Omental fat pad (tissue), 4 donors: Measurements from ENCODE around the gene MTREX. TPM values are rescaled to one million over a fixed set of nuclear protein-coding genes. Genes with fewer than 3 reads are reported as not detected.
A peak's percentile ranks its signal among the peaks of the same experiment; 100 is the strongest.

Experiments
- ATAC-seq: fragments of 150-250 bp; one replicate; pipeline ENCODE4 v1.9.1; 2016; ENCODE audit warnings: mild to moderate bottlenecking, moderate library complexity; ENCODE audit not compliant: low FRiP score
- DNase-seq: peaks from one replicate; pipeline ENCODE4 v3.0.0-alpha.2; 2019; ENCODE audit warnings: low spot score
- CTCF ChIP-seq, 3 donors: fragments of 450-650 bp; IDR thresholded peaks; one replicate each; pipeline ENCODE4 v1.5.1; 2016 to 2017; ENCODE audit warnings: antibody characterized with exemption in 3 of 3, mild to moderate bottlenecking in 3 of 3, moderate library complexity in 2 of 3
- total RNA-seq, 4 donors: library from RNA; depleted of rRNA; stranded (reverse); fragments of >200 nt; gene quantifications; one replicate each; pipeline ENCODE4 v1.1.0, GENCODE V29; 2016

The MTREX gene
- total RNA-seq, 4 donors from 2014 or later: 82.5 to 102 (median 86.1) TPM

DNA sequence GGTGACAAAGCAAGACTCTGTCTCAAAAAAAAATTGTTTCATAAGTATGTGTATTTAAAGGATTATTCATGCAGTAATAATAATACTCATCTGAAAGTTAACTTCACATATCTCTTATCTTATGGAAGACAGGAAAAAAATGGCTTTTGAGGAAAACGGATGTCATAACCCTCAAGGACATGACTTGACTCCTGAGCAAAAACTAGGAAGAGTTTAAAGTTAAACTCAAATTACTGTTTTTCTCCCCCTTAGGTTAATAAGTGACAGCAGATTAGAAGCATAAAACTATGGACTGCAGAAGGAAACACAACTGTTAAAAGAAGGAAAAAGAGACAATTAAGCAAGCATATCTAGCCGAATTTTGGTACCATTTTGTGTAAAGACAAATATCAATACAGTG is 16.8 kb upstream of the MTREX start:
- ATAC-seq: no peak
- no peak for TF ChIP-seq CTCF (IDR thresholded peaks at IDR 0.05)
- no peak for DNase-seq

GRCh38 chr5:55294935-55295334 is 12.9 kb upstream of the MTREX start:
- ATAC-seq (no peak), DNase-seq (no peak)
- no peak for TF ChIP-seq CTCF (IDR thresholded peaks at IDR 0.05)

- DNase-seq: no peak
- no peak for TF ChIP-seq CTCF (IDR thresholded peaks at IDR 0.05)
- ATAC-seq: no peak
These were observed 6.9 kb upstream of the MTREX start for GRCh38 chr5:55300890-55301289.

DNA sequence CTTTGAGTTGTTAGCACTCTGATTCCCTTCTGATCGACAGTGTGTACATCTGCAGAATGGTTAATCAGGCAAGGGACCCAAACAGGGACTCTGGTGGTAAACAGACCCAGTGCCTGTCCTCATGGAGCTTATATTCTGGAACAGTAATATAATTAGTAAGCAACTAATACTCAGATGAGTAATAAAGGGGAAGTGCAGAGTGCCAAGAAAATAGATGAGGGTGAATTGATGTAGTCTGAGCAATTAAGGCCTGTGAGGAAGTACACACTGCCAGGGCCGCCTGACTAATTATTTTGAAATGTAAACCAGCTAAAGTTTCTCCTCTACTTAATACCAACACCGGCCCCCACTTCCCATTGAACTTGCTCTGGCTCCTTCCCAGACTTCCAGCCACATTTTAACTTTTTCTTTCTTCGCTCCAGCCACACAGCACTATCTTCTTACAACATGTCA is 4.5 kb upstream of the MTREX start:
- ATAC-seq (peak; percentile 69), DNase-seq (no peak)
- no peak for TF ChIP-seq CTCF (IDR thresholded peaks at IDR 0.05)

- no peak for DNase-seq
- no peak for ATAC-seq
- TF ChIP-seq CTCF (IDR thresholded peaks at IDR 0.05): no peak
These were observed 3.2 kb upstream of the MTREX start for GRCh38 chr5:55304584-55304983.

DNA sequence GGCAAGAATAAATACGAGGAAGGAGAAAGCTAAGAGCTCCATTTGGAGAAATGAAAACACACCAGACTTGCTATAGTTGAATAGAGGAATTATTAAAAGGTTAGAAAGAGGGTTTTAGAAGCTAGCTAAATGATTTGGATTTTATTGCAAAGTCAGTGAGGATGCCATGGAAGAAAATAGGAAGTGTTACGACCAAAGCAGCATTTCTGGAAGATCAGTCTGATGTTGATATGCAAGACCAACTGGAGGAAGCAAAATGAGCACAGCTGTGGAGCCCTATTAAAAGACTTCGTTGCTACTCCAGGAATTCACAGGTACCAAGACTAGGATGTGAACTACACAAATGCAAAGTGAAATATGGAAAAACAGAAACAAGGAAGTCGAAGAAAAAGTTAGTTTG is 2.4 kb upstream of the MTREX start:
- no peak for TF ChIP-seq CTCF (IDR thresholded peaks at IDR 0.05)
- ATAC-seq: no peak
- DNase-seq: no peak

DNA sequence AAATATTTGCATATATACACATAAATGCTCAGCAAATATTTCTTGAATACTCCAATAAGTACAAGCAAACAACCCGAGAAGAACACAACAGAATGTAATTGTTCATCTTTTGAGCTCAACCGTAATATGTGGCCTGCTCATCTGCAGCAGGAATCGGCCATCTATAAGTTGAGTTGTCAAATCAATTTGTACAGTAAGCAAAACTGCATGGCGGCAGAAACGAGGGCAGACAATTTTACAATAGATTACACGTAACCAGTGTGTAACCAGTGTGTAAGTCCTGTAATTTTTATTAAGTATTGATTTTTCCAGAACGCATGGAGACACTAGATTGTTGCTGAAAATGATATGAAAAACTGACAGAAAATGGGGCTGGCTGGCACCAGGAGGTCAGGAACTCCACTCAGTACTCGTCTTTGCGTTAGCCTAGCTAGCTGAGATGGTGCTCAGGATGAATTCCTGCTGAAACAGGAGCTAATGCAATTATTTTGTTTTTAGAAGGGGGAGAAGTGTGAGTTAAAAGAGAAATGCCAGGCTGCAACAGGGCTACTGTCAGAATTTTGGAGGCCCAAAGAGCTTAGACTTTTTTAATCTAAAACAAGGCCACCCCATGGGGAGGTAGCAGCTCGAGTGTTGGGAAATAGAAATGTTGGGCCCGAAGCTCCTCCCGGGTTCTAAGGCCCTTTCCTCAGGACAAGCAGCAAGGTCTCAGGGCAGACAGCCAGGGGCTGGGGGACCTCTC is 977 bp upstream of the MTREX start:
- no peak for DNase-seq
- ATAC-seq: no peak
- no peak for TF ChIP-seq CTCF (IDR thresholded peaks at IDR 0.05)
